T-helper 1 cell treated with Interleukin-12 subunit alpha and Interleukin-12 subunit beta and Interleukin-4 antibody, amounts not matched to agents 30 μg/mL and 1 μg/mL, for 36 hours (primary cell): ENCODE data around the gene AMBP.

Experiments
- H3K27ac Mint-ChIP-seq: one replicate; pipeline ENCODE4 v1.8.0; 2021; ENCODE audit warnings: mild to moderate bottlenecking, mixed read lengths
- H3K27me3 Mint-ChIP-seq: one replicate; pipeline ENCODE4 v1.8.0; 2021; ENCODE audit warnings: low read depth, mixed read lengths
- H3K36me3 Mint-ChIP-seq: one replicate; pipeline ENCODE4 v1.8.0; 2021; ENCODE audit warnings: low read depth, mixed read lengths
- H3K4me1 Mint-ChIP-seq: one replicate; pipeline ENCODE4 v1.8.0; 2021; ENCODE audit warnings: low read depth, mixed read lengths
- H3K4me3 Mint-ChIP-seq: one replicate; pipeline ENCODE4 v1.8.0; 2021; ENCODE audit warnings: mild to moderate bottlenecking, moderate library complexity, mixed read lengths
- H3K9me3 Mint-ChIP-seq: one replicate; pipeline ENCODE4 v1.8.0; 2021; ENCODE audit warnings: mixed read lengths

Gene AMBP

GRCh38 chr9:114117996-114118830 is 40.1 kb upstream of the AMBP start:
- no peak overlapping the region for H3K4me3 Mint-ChIP-seq
- H3K27me3 Mint-ChIP-seq: peaks cover 15% of the 10 kb centered on the region
- no peak overlapping the region for H3K27ac Mint-ChIP-seq
- H3K9me3 Mint-ChIP-seq: no peaks in the 10 kb centered on the region
- H3K36me3 Mint-ChIP-seq: no peaks in the 10 kb centered on the region
- H3K4me1 Mint-ChIP-seq: no peaks in the 10 kb centered on the region

- H3K4me3 Mint-ChIP-seq: no peak overlapping the region
- H3K36me3 Mint-ChIP-seq: no peaks in the 10 kb centered on the region
- no peaks in the 10 kb centered on the region for H3K9me3 Mint-ChIP-seq
- peaks cover 21% of the 10 kb centered on the region for H3K27me3 Mint-ChIP-seq
- no peak overlapping the region for H3K27ac Mint-ChIP-seq
- H3K4me1 Mint-ChIP-seq: no peaks in the 10 kb centered on the region
Measured at GRCh38 chr9:114117614-114117995, 39.5 kb upstream of the AMBP start.

GRCh38 chr9:114116126-114116747 is 38.1 kb upstream of the AMBP start:
- Mint-ChIP-seq H3K9me3 (no peaks in the 10 kb centered on the region), H3K27me3 (peaks cover 23% of the 10 kb centered on the region)

GRCh38 chr9:114115654-114116125 is 37.6 kb upstream of the AMBP start:
- H3K27me3 Mint-ChIP-seq: peaks cover 23% of the 10 kb centered on the region
- H3K9me3 Mint-ChIP-seq: no peaks in the 10 kb centered on the region
- H3K4me1 Mint-ChIP-seq: no peaks in the 10 kb centered on the region
- no peak overlapping the region for H3K27ac Mint-ChIP-seq
- no peak overlapping the region for H3K4me3 Mint-ChIP-seq
- H3K36me3 Mint-ChIP-seq: no peaks in the 10 kb centered on the region

More at GRCh38 chr9:114116126-114116747, 38.1 kb upstream of the AMBP start:
- Mint-ChIP-seq H3K4me1 (no peaks in the 10 kb centered on the region), H3K27ac (no peak overlapping the region), H3K36me3 (no peaks in the 10 kb centered on the region), H3K4me3 (no peak overlapping the region)

- peaks cover 22% of the 10 kb centered on the region for H3K27me3 Mint-ChIP-seq
Measured at GRCh38 chr9:114114364-114114763, 36.3 kb upstream of the AMBP start.

GRCh38 chr9:114112778-114113584 is 34.9 kb upstream of the AMBP start:
- Mint-ChIP-seq H3K27ac (no peak overlapping the region), H3K4me3 (no peak overlapping the region), H3K27me3 (peaks cover 22% of the 10 kb centered on the region), H3K9me3 (no peaks in the 10 kb centered on the region), H3K4me1 (no peaks in the 10 kb centered on the region), H3K36me3 (no peaks in the 10 kb centered on the region)

More at GRCh38 chr9:114114364-114114763, 36.3 kb upstream of the AMBP start:
- Mint-ChIP-seq H3K36me3 (no peaks in the 10 kb centered on the region), H3K4me3 (no peak overlapping the region), H3K4me1 (no peaks in the 10 kb centered on the region), H3K27ac (no peak overlapping the region), H3K9me3 (no peaks in the 10 kb centered on the region)

- H3K27me3 Mint-ChIP-seq: peaks cover 25% of the 10 kb centered on the region
Measured at GRCh38 chr9:114112325-114112724, 34.2 kb upstream of the AMBP start.

GRCh38 chr9:114110180-114110579 is 32.1 kb upstream of the AMBP start:
- H3K9me3 Mint-ChIP-seq: no peaks in the 10 kb centered on the region
- no peak overlapping the region for H3K27ac Mint-ChIP-seq
- H3K4me3 Mint-ChIP-seq: no peak overlapping the region
- no peaks in the 10 kb centered on the region for H3K36me3 Mint-ChIP-seq
- peaks cover 37% of the 10 kb centered on the region for H3K27me3 Mint-ChIP-seq
- H3K4me1 Mint-ChIP-seq: no peaks in the 10 kb centered on the region

More at GRCh38 chr9:114112325-114112724, 34.2 kb upstream of the AMBP start:
- Mint-ChIP-seq H3K4me1 (no peaks in the 10 kb centered on the region), H3K27ac (no peak overlapping the region), H3K9me3 (no peaks in the 10 kb centered on the region), H3K4me3 (no peak overlapping the region), H3K36me3 (no peaks in the 10 kb centered on the region)

- no peaks in the 10 kb centered on the region for H3K9me3 Mint-ChIP-seq
Measured at GRCh38 chr9:114109124-114109523, 31.0 kb upstream of the AMBP start.

GRCh38 chr9:114108016-114108833 is 30.1 kb upstream of the AMBP start:
- Mint-ChIP-seq H3K4me3 (no peak overlapping the region), H3K27ac (no peak overlapping the region), H3K4me1 (no peaks in the 10 kb centered on the region), H3K27me3 (peaks cover 41% of the 10 kb centered on the region), H3K36me3 (no peaks in the 10 kb centered on the region), H3K9me3 (no peaks in the 10 kb centered on the region)

More at GRCh38 chr9:114109124-114109523, 31.0 kb upstream of the AMBP start:
- Mint-ChIP-seq H3K4me1 (no peaks in the 10 kb centered on the region), H3K27me3 (peaks cover 43% of the 10 kb centered on the region), H3K36me3 (no peaks in the 10 kb centered on the region), H3K27ac (no peak overlapping the region), H3K4me3 (no peak overlapping the region)

- H3K36me3 Mint-ChIP-seq: no peaks in the 10 kb centered on the region
- peaks cover 34% of the 10 kb centered on the region for H3K27me3 Mint-ChIP-seq
- no peaks in the 10 kb centered on the region for H3K9me3 Mint-ChIP-seq
- H3K4me1 Mint-ChIP-seq: no peaks in the 10 kb centered on the region
- no peak overlapping the region for H3K27ac Mint-ChIP-seq
- H3K4me3 Mint-ChIP-seq: no peak overlapping the region
Measured at GRCh38 chr9:114107286-114108001, 29.3 kb upstream of the AMBP start.

- Mint-ChIP-seq H3K36me3 (no peaks in the 10 kb centered on the region), H3K9me3 (no peaks in the 10 kb centered on the region), H3K4me3 (no peak overlapping the region), H3K27ac (no peak overlapping the region), H3K27me3 (peaks cover 32% of the 10 kb centered on the region), H3K4me1 (no peaks in the 10 kb centered on the region)
Measured at GRCh38 chr9:114105236-114105635, 27.1 kb upstream of the AMBP start.

- H3K9me3 Mint-ChIP-seq: no peaks in the 10 kb centered on the region
- no peak overlapping the region for H3K4me3 Mint-ChIP-seq
- no peaks in the 10 kb centered on the region for H3K4me1 Mint-ChIP-seq
- no peaks in the 10 kb centered on the region for H3K36me3 Mint-ChIP-seq
- H3K27me3 Mint-ChIP-seq: peaks cover 44% of the 10 kb centered on the region
- H3K27ac Mint-ChIP-seq: no peak overlapping the region
Measured at GRCh38 chr9:114102484-114102883, 24.4 kb upstream of the AMBP start.
